KG1 (cell line): ENCODE measurements around the gene OPRD1.
A peak's percentile ranks its signal among the peaks of the same experiment; 100 is the strongest.
"Not testable (repeated sequence)": the region's sequence is repeated elsewhere in the genome, so short reads cannot be mapped to it uniquely, and the experiment has no call there.

Source experiments
- DNase-seq: peaks from one replicate; lab custom pipeline; 2025; lab: John Stamatoyannopoulos, UW

Gene OPRD1

GRCh38 chr1:28845786-28846543 lies 34.0 kb downstream of the OPRD1 start:
- no peak for DNase-seq

GRCh38 chr1:28847207-28847606 lies 35.2 kb downstream of the OPRD1 start:
- not testable (repeated sequence) for DNase-seq

GRCh38 chr1:28848416-28848815 lies 36.4 kb downstream of the OPRD1 start:
- DNase-seq = no peak

- DNase-seq = no peak
These were observed 41.2 kb downstream of the OPRD1 start for GRCh38 chr1:28853093-28853742.

GRCh38 chr1:28854406-28854805 lies 42.4 kb downstream of the OPRD1 start:
- DNase-seq = not testable (repeated sequence)

GRCh38 chr1:28855046-28855445 lies 43.1 kb downstream of the OPRD1 start:
- no peak for DNase-seq

- DNase-seq = no peak
These were observed 43.5 kb downstream of the OPRD1 start for GRCh38 chr1:28855469-28855951.

- DNase-seq = no peak
These were observed 44.0 kb downstream of the OPRD1 start for GRCh38 chr1:28855969-28856368.

- DNase-seq = no peak
These were observed 48.5 kb downstream of the OPRD1 start for GRCh38 chr1:28860332-28861073.

GRCh38 chr1:28862571-28863403 lies 50.8 kb downstream of the OPRD1 start:
- DNase-seq = no peak

- no peak for DNase-seq
These were observed 52.7 kb downstream of the OPRD1 start for GRCh38 chr1:28864695-28865094.

GRCh38 chr1:28865997-28866650 lies 54.2 kb downstream of the OPRD1 start:
- no peak for DNase-seq

GRCh38 chr1:28867850-28868249 lies 55.9 kb downstream of the OPRD1 start:
- DNase-seq = no peak

- no peak for DNase-seq
These were observed 58.0 kb downstream of the OPRD1 start for GRCh38 chr1:28869952-28870351.

- no peak for DNase-seq
These were observed 59.8 kb downstream of the OPRD1 start for GRCh38 chr1:28871631-28872401.

- not testable (repeated sequence) for DNase-seq
These were observed 63.2 kb downstream of the OPRD1 start for GRCh38 chr1:28875134-28875533.

GRCh38 chr1:28877132-28877781 lies 65.3 kb downstream of the OPRD1 start:
- DNase-seq = peak; percentile 65

- no peak for DNase-seq
These were observed 66.8 kb downstream of the OPRD1 start for GRCh38 chr1:28878796-28879195.

GRCh38 chr1:28882009-28882628 lies 70.1 kb downstream of the OPRD1 start:
- DNase-seq = peak; percentile 34

- DNase-seq = no peak
These were observed 71.3 kb downstream of the OPRD1 start for GRCh38 chr1:28883242-28883616.
